Measurements from ENCODE around the gene LONRF2. TPM values are rescaled to one million over a fixed set of nuclear protein-coding genes. Genes with fewer than 3 reads are reported as not detected.

The LONRF2 gene
- total RNA-seq, 1 donor from 2014 or later: 0.68 TPM

DNA sequence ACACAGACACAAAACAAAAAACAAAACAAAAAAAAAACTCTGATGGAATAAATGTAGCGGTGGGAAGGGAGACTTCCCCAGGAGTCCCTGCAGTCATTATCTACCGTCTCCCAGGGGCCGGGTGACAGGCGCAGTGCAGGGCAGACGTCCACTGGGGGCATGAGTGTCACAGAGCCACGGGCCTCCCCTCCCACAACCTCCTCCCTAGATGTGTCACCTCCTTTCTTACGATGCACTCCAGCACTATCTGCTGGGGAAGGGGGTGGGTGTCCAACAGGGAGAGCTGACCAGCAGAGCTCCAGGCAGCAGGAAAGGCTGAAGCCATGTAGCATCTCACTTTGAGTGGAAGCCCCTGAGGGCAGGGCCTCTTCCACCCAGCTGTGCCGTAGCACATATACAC lies 84.5 kb downstream of the LONRF2 start:
- no peak for ATAC-seq
- no peak for DNase-seq (ENCODE audit: low spot score)

DNA sequence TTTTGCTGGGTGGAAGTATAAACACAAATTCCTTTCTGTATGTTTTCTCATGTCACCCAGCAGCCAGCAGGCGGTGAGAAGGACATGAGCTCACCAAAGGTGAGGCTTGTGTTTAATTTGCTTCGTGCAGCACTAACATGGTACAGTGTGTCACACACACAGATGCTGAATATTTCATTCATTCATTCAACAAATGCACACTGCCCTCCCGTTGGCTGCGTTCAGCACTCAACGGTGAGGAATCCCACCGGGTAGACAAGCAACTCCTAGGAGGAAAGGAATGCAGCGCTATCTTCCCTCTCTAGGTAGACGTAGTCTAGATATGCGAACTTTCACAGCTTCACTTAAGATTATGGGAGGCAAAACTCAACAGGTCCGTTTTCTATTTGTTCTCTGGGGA lies 85.1 kb downstream of the LONRF2 start:
- ATAC-seq: no peak
- DNase-seq (ENCODE audit: low spot score): no peak

DNA sequence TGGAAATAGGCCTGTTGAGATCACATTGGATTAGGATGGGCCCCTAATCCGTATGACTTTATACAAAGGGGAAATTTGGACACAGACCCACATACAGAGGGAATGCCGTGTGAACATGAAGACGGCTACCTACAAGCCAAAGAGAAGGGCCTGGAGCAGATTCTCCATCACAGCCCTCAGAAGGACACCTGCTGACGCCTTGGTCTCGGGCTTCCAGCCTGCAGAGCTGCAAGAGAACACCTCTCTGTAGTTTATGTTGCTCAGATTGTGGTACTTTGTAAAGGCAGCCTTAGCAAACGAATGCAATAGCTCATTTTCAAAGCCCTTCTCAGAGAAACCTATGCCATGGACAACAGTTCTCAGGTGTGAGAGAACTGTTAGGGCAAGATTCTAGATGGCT lies 86.1 kb downstream of the LONRF2 start:
- no peak for DNase-seq (ENCODE audit: low spot score)
- ATAC-seq: no peak

DNA sequence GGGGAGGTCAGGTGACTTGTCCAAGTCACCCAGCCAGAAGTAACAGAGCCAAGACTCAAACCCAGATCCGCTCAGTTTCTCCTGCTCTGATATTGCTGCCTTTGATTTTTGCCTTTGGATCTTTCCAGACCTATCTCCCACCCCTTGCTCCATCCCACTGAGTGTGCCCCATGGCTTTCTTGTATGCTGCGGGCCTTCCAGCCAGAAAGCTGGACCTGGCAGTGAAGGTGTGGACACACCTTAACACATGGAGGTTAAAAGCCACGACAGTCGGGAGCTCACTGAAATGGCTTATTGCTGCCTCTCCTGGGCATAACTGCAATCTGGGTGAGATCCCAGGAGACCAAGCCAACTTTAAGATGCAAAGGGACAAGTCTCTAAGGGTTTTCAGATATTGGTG lies 86.7 kb downstream of the LONRF2 start:
- ATAC-seq: no peak
- no peak for DNase-seq (ENCODE audit: low spot score)

DNA sequence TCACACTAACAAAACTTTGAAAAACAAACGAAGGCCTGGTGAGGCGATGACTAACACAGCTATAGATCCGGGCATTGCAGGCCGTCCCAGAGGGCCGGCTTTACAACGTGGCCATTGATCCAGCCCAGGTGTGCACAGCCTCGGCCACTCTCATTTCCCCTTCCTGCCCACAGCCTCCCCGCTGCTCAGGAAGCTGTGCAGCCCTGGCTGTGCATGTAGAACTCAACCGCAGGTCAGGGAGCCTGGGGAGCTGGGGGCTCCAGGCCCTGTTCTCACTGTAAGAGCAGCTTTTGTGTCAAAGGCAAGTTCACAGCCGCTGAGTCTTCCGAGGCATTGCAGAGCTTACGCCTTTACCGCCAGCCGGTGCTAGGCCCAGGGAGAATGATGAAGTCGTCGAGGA lies 87.2 kb downstream of the LONRF2 start:
- ATAC-seq: no peak
- no peak for DNase-seq (ENCODE audit: low spot score)

DNA sequence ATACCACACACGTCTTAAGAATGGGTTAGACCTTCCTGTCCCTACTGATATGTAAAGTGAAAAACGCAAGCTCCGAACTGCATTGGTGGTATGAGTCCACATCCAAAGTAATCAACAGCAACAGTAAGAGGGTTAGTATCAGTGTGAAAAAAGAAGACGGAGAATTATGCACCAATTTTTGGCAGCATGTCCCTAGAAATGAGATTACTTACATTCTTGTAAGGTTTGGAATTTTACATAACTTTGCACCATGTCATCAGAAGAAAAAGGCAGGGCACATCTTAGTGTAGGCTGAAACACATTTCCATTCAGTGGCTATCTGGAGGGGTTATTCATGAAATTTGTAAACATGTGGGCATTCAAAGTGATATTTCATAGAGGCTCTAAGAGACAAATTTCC lies 88.2 kb downstream of the LONRF2 start:
- ATAC-seq: no peak

DNA sequence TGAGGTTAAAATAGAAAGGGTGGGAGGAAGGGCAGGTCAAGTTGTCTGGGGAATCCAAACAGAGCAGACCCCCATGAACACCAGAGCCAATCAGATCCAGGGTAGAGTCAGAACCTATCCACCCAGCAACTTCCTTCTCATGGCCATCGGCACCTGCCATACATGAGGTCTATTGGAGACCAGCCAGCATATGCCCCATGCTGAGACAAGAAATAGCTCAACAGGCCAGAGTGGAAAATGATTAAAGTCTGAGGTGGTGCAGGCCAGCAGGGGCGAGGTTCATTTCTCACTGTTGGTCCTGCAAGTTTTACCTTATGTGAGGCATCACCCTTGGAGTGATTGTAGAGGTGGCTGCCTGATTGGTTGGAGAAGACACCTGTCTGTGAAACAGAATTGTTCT lies 89.2 kb downstream of the LONRF2 start:
- no peak for DNase-seq (ENCODE audit: low spot score)
- ATAC-seq: no peak

More for the DNA sequence above, 88.2 kb downstream of the LONRF2 start:
- DNase-seq (ENCODE audit: low spot score): no peak

DNA sequence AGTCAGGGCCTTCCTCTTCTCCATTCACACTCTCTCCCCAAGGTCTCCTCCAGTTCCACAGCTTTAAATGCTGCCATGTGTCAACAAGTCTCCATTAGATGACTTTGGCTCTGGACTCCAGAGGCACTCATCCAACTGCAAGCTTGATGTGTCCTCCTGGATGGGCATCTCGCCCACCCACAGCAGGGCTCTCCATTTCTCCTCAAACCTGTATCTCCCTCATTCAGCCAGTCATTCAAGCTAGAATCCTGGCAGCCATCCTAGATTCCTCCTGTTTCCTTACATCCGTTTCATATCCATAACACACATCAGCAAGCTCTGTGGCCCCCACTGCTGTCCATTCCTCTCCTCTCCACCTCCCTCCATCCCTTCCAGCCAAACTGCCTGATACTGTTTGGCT lies 91.5 kb downstream of the LONRF2 start:
- ATAC-seq (no peak), DNase-seq (ENCODE audit: low spot score) (no peak)

DNA sequence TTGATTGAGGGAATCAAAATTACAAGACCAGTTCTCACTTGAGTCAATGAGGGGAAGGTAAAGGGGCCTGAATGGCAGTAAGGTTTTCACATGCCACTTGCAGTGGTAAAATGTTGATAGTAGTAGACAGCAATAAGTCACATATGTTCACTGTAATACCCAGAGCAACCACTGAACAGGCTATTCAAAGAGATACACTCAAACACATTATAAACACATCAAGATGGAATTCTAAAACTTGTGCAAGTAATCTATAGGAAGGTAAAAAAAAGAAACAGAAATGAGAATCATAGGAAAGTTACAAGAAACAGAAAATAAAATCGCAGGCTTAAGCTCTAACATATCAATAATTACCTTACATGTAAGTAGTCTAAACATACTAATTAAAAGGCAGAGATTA lies 93.3 kb downstream of the LONRF2 start:
- ATAC-seq: no peak

DNA sequence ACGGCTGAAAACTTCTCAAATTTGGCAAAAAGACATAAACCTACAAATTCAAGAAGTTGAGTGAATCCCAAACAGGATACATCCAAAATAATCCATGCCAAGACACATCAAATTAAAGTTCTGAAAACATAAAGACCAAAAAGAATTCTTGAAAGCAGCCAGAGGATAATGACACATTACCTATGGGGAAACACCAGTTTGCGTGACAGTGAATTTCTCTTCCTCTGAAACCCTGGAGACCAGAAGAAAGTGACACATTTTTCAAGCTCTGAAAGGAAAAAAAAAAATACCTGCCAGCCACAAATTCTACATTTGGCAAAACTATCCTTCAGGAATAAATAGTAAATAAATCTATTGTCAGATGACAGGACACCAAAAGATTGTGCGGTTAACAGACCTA lies 93.9 kb downstream of the LONRF2 start:
- DNase-seq (ENCODE audit: low spot score) (no peak), ATAC-seq (no peak)

More for the DNA sequence above, 93.3 kb downstream of the LONRF2 start:
- no peak for DNase-seq (ENCODE audit: low spot score)

DNA sequence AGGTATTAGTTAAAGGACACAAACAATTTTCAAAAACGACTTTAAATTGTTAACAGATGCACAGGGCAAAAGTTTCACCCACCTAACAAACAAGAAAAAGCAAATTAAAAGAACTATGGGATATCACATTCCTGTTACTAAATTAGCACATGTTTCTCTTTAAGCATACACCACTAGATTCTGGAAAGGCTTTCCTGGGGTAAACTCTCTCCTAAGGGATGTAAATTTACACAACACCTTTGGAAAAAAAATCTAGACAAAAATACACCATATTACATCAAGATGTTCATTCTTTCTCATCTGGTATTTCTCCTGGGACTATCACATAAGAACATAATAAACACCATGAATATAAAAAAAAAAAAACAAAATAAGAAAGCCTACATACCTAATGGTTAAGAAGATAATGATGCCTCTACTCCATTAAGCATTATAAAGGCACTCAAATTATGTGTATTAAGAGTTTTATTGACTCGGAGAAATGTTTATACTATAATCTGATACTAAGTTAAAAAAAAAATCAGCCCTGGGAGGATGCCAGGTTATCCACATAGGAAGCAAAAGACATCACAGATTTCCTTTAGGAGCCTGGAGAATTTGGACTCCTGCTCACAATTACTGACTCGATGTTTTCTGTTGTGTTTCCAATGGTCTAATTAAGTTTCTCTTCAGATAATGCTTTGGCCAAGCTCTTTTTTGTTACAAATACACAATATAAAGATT lies 97.2 kb downstream of the LONRF2 start:
- no peak for DNase-seq (ENCODE audit: low spot score)

DNA sequence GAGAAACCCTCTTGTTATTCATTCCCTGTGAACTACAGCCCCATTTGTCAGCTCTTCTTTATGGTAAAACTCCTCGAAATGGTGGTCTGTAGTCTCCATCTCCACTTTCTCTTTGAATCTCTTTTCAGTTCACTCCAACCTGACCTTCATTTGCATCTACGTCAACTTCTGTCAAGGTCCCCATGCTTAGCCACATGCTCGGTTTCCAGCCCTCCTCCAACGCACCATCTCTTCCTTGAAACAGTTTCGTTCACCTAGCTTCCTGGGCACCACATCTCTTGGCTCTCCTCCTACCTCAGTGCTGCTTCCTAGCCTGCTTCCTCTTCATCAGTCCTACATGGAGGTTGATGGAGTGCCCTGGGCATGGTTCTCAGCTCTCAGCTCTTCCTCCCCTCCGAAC lies 98.8 kb downstream of the LONRF2 start:
- DNase-seq (ENCODE audit: low spot score) (no peak), ATAC-seq (no peak)

More for the DNA sequence above, 97.2 kb downstream of the LONRF2 start:
- ATAC-seq: no peak

Other genes with a start within 250 kb of the LONRF2 start
- gene AFF3, start 179.9 kb downstream of the LONRF2 start, total RNA-seq: 2.3 TPM
- 0.50 TPM for gene CHST10, start 95.2 kb upstream of the LONRF2 start, total RNA-seq
- gene NMS, start 148.0 kb upstream of the LONRF2 start, total RNA-seq: not detected
- 5.8 TPM for gene PDCL3, start 240.5 kb upstream of the LONRF2 start, total RNA-seq